Smooth muscle cell (in vitro differentiated cells): ENCODE results near the gene CDC5L. TPM values are rescaled to one million over a fixed set of nuclear protein-coding genes. Genes with fewer than 3 reads are reported as not detected.

Experiments
- DNase-seq: peaks from one replicate; lab custom pipeline; 2025; ENCODE audit not compliant: unreplicated experiment; lab: John Stamatoyannopoulos, UW
- H2AFZ ChIP-seq: fragments of 200-600 bp; sonication (generic); 2 replicates; pipeline ENCODE4 v1.6.0; 2016; ENCODE audit warnings: antibody characterized with exemption, low read depth, mild to moderate bottlenecking
- H3F3A ChIP-seq: fragments of 200-600 bp; sonication (generic); 2 replicates; pipeline ENCODE4 v1.6.0; 2017; ENCODE audit warnings: antibody characterized with exemption, low read depth
- H3K27ac ChIP-seq: fragments of 200-600 bp; sonication (generic); 2 replicates; pipeline ENCODE4 v1.5.1; 2016; ENCODE audit warnings: low read depth, mild to moderate bottlenecking
- H3K27me3 ChIP-seq: fragments of 200-600 bp; sonication (generic); 2 replicates; pipeline ENCODE4 v1.6.1; 2016; ENCODE audit warnings: low read depth, mild to moderate bottlenecking
- H3K36me3 ChIP-seq: fragments of 200-600 bp; sonication (generic); 2 replicates; pipeline ENCODE4 v1.5.1; 2016; ENCODE audit warnings: low read depth
- H3K4me1 ChIP-seq: fragments of 200-600 bp; sonication (generic); 2 replicates; pipeline ENCODE4 v1.5.1; 2016; ENCODE audit warnings: low read depth
- H3K4me2 ChIP-seq: fragments of 200-600 bp; sonication (generic); 2 replicates; pipeline ENCODE4 v1.6.0; 2016; ENCODE audit warnings: mild to moderate bottlenecking
- H3K4me3 ChIP-seq: fragments of 200-600 bp; sonication (generic); 2 replicates; pipeline ENCODE4 v1.5.1; 2016; ENCODE audit warnings: mild to moderate bottlenecking
- H3K79me2 ChIP-seq: fragments of 200-600 bp; sonication (generic); 2 replicates; pipeline ENCODE4 v1.6.0; 2016; ENCODE audit warnings: low read depth, mild to moderate bottlenecking
- H3K9ac ChIP-seq: fragments of 200-600 bp; sonication (generic); 2 replicates; pipeline ENCODE4 v1.6.0; 2016; ENCODE audit warnings: low read depth
- H3K9me3 ChIP-seq: fragments of 200-600 bp; sonication (generic); replicated peaks from 2 replicates; pipeline ENCODE4 v1.5.1; 2016; ENCODE audit warnings: low read depth
- H4K20me1 ChIP-seq: fragments of 200-600 bp; sonication (generic); 2 replicates; pipeline ENCODE4 v1.6.0; 2016; ENCODE audit warnings: low read depth
- CTCF ChIP-seq: fragments of 200-600 bp; sonication (generic); IDR thresholded peaks from 2 replicates; pipeline ENCODE4 v1.5.1; 2017; ENCODE audit warnings: borderline replicate concordance, mild to moderate bottlenecking, antibody characterized with exemption; ENCODE audit not compliant: insufficient read depth, poor library complexity, severe bottlenecking
- WGBS: methylation state at CpG from one replicate; pipeline ENCODE4 v1.1.7; 2016; ENCODE audit warnings: low lambda C conversion rate; 5-methylcytosine and 5-hydroxymethylcytosine counted together
- polyA plus RNA-seq: library from polyadenylated mRNA; unstranded; fragments of >200 nt; fragmentation: Nextera tagmentation; extraction: Ambion mirVana; gene quantifications from 2 replicates; pipeline ENCODE4 v1.2.1, GENCODE V29; 2016
- total RNA-seq: library from RNA; depleted of rRNA; stranded (reverse); fragments of >200 nt; gene quantifications from 2 replicates; pipeline ENCODE4 v1.2.3, GENCODE V29; 2014

CDC5L gene
- total and polyA plus RNA-seq, 2 experiments from 2014 or later = 12.5 to 29.7 TPM

GRCh38 chr6:44477293-44477894, 89.9 kb downstream of the CDC5L start:
- WGBS = 71% methylated on average over 5 of the region's 5 CpGs
- Histone ChIP-seq H3K4me3 (no peak overlapping the region), H3K36me3 (no peaks in the 10 kb centered on the region), H3K27me3 (no peaks in the 10 kb centered on the region), H3K4me1 (peaks cover 2% of the 10 kb centered on the region), H3K4me2 (no peak overlapping the region), H4K20me1 (no peaks in the 10 kb centered on the region), H3K9ac (no peak overlapping the region), H3K79me2 (no peaks in the 10 kb centered on the region), H3K9me3 (no peaks in the 10 kb centered on the region), H2AFZ (no peak overlapping the region), H3F3A (no peaks in the 10 kb centered on the region), H3K27ac (no peak overlapping the region)
- TF ChIP-seq CTCF = no peak
- DNase-seq = no peak

- TF ChIP-seq CTCF = no peak
- Histone ChIP-seq H3K9me3 (no peaks in the 10 kb centered on the region), H3K79me2 (no peaks in the 10 kb centered on the region), H3K4me1 (peaks cover 2% of the 10 kb centered on the region), H3K4me2 (no peak overlapping the region), H3K27ac (no peak overlapping the region), H2AFZ (no peak overlapping the region), H3K27me3 (no peaks in the 10 kb centered on the region), H4K20me1 (no peaks in the 10 kb centered on the region), H3K9ac (no peak overlapping the region), H3K4me3 (no peak overlapping the region), H3F3A (no peaks in the 10 kb centered on the region), H3K36me3 (no peaks in the 10 kb centered on the region)
- no peak for DNase-seq
- WGBS = 100% methylated on average over 3 of the region's 3 CpGs
Measured at GRCh38 chr6:44478158-44478557, 90.7 kb downstream of the CDC5L start.

GRCh38 chr6:44478591-44479254, 91.2 kb downstream of the CDC5L start:
- no peaks in the 10 kb centered on the region for H3K27me3 ChIP-seq
- H3K4me1 ChIP-seq = peaks cover 2% of the 10 kb centered on the region
- no peaks in the 10 kb centered on the region for H3K36me3 ChIP-seq
- 89% methylated on average over 11 of the region's 11 CpGs for WGBS
- H4K20me1 ChIP-seq = no peaks in the 10 kb centered on the region
- no peak overlapping the region for H3K9ac ChIP-seq
- no peak overlapping the region for H3K4me3 ChIP-seq
- no peak overlapping the region for H3K4me2 ChIP-seq
- DNase-seq = no peak
- H3K27ac ChIP-seq = no peak overlapping the region
- no peak overlapping the region for H2AFZ ChIP-seq
- H3F3A ChIP-seq = no peaks in the 10 kb centered on the region
- no peaks in the 10 kb centered on the region for H3K79me2 ChIP-seq
- TF ChIP-seq CTCF = no peak
- no peaks in the 10 kb centered on the region for H3K9me3 ChIP-seq

GRCh38 chr6:44480097-44480541, 92.6 kb downstream of the CDC5L start:
- H3K4me1 ChIP-seq = peaks cover 2% of the 10 kb centered on the region
- no peak for TF ChIP-seq CTCF
- no peak overlapping the region for H3K9ac ChIP-seq
- H3K36me3 ChIP-seq = no peaks in the 10 kb centered on the region
- H3K4me3 ChIP-seq = no peak overlapping the region
- no peak overlapping the region for H3K4me2 ChIP-seq
- H2AFZ ChIP-seq = no peak overlapping the region
- no peak for DNase-seq
- H3K9me3 ChIP-seq = no peaks in the 10 kb centered on the region
- H3K27ac ChIP-seq = no peak overlapping the region
- H3K27me3 ChIP-seq = no peaks in the 10 kb centered on the region
- no peaks in the 10 kb centered on the region for H3F3A ChIP-seq
- no peaks in the 10 kb centered on the region for H4K20me1 ChIP-seq
- 86% methylated on average over 13 of the region's 13 CpGs for WGBS
- H3K79me2 ChIP-seq = no peaks in the 10 kb centered on the region
